Right cardiac atrium (tissue), 5 donors: ENCODE measurements around the gene PHAX. TPM values are rescaled to one million over a fixed set of nuclear protein-coding genes. Genes with fewer than 3 reads are reported as not detected.
A peak's percentile ranks its signal among the peaks of the same experiment; 100 is the strongest.
"Not testable (repeated sequence)": the region's sequence is repeated elsewhere in the genome, so short reads cannot be mapped to it uniquely, and the experiment has no call there.

ENCODE experiments used
- ATAC-seq, 2 donors: fragments of 200-7000 bp; cut with Tn5 transposase; one replicate each; pipeline versions ENCODE4 v1.8.0 to v1.9.1; 2020; ENCODE audit warnings: moderate library complexity in 2 of 2, mild to moderate bottlenecking in 1 of 2
- DNase-seq, 3 donors: peaks; one replicate each; pipeline ENCODE4 v3.0.0-alpha.2; 2020
- H3K27ac ChIP-seq: one replicate; pipeline ENCODE4 v1.5.1; 2013; ENCODE audit warnings: mild to moderate bottlenecking, low read length, control low read depth, moderate library complexity
- H3K27me3 ChIP-seq: one replicate; pipeline ENCODE4 v1.6.1; 2013; ENCODE audit not compliant: control insufficient read depth, insufficient read depth
- H3K4me1 ChIP-seq: one replicate; pipeline ENCODE4 v1.6.1; 2013; ENCODE audit warnings: low read length; ENCODE audit not compliant: control insufficient read depth, insufficient read depth
- H3K4me3 ChIP-seq: one replicate; pipeline ENCODE4 v1.5.1; 2013; ENCODE audit warnings: low read length, control low read depth
- H3K9me3 ChIP-seq: one replicate; pipeline ENCODE4 v1.6.1; 2013; ENCODE audit warnings: low read length; ENCODE audit not compliant: control insufficient read depth
- WGBS: extraction: QIAGEN DNeasy Blood & Tissue Kit; methylation state at CpG from one replicate; pipeline ENCODE4 v1.1.7; 2013; 5-methylcytosine and 5-hydroxymethylcytosine counted together
- intact Hi-C, 4 donors: fragments of 100-400 bp; cut with DNase I; formaldehyde crosslinking; loops; one replicate each; pipeline versions ENCODE4 v1.11.0 to v1.14.0; 2022 to 2023
- polyA plus RNA-seq: library from polyadenylated mRNA; stranded (reverse); fragments of 200-250 nt; gene quantifications from one replicate; pipeline ENCODE4 v1.2.3, GENCODE V29; 2013
- total RNA-seq, 4 donors: library from RNA; stranded (reverse); fragmentation: NEBNext Ultra II Directional; extraction: Animal tissue kit (Norgen Biotek cat#: 25700); gene quantifications; one replicate each; pipeline ENCODE4 v1.2.1, GENCODE V29; 2021
- donor health status: healthy with polysubstance abuse.
- donor health status: DM: no; HTN: yes; CAD: no.
- donor health status: DM: no; HTN: no; CAD: no.
- donor health status: DM: no; HTN: yes; CAD: no; lungs with severe emphysema.
- donor health status: DM: yes; HTN: yes; CAD: no.

The PHAX gene
- total and polyA plus RNA-seq, 5 donors, result 23.8 to 34.3 (median 33.7) TPM

DNA sequence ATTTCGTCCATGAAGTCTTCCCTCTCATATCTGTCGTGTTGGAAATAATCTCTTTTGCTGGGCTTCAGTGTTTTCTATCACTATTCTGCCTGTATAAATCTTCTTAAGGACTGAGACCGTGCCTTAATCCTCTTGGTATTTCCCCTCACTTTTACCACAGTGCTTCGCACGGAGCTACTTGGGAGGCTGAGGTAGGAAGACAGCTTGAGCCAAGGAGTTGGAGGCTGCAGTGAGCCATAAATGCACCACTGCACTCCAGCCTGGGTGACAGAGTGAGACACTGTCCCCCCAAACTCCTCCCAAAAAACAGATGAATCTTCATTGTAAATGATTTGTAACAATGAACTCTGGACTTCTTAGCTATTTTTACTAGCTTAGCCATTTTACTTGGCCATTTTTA is 57.8 kb downstream of the PHAX start:
- Histone ChIP-seq H3K4me1 (no peaks in the 10 kb centered on the region), H3K9me3 (no peaks in the 10 kb centered on the region), H3K27ac (no peak overlapping the region), H3K4me3 (no peak overlapping the region), H3K27me3 (no peaks in the 10 kb centered on the region)
- intact Hi-C loops, result no loop called here
- 64% methylated on average over 5 of the region's 5 CpGs for WGBS
- no peak for DNase-seq
- no peak for ATAC-seq

GRCh38 chr5:126659805-126660482 is 59.2 kb downstream of the PHAX start:
- 94% methylated on average over 2 of the region's 2 CpGs for WGBS
- H3K9me3 ChIP-seq, result no peaks in the 10 kb centered on the region
- no peak for DNase-seq
- no peaks in the 10 kb centered on the region for H3K4me1 ChIP-seq
- intact Hi-C loops, result loop anchor here in 1 of 4 donors (10.0 kb wide), 1 partner anchor 145 kb away; no protein-coding TSS in a partner anchor
- no peaks in the 10 kb centered on the region for H3K27me3 ChIP-seq
- H3K4me3 ChIP-seq, result no peak overlapping the region
- H3K27ac ChIP-seq, result no peak overlapping the region
- no peak for ATAC-seq

DNA sequence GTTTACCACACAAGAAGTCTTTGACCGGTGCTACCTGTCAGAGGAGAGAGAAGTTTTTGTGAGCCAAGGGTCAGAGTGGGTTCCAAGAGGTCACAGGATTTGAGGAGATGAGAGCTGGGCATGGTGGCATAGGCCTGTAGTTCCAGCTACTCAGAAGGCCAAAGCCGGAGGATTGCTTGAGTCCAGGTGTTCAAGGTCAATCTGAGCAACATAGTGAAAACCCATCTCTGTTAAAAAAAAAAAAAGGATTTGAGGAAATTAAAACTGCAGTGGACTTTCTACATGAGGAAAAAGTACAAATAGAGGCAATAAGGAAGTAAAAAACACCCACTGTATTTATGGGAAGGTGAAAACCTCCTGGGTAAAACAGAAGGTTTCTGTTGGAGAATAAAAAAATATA is 63.8 kb downstream of the PHAX start:
- no peak for DNase-seq
- intact Hi-C loops, result loop anchor here in 1 of 4 donors (10.0 kb wide), 1 partner anchor 140 kb away; no protein-coding TSS in a partner anchor
- no peak for ATAC-seq
- Histone ChIP-seq H3K4me1 (no peaks in the 10 kb centered on the region), H3K9me3 (no peaks in the 10 kb centered on the region), H3K27me3 (no peaks in the 10 kb centered on the region), H3K27ac (no peak overlapping the region), H3K4me3 (no peak overlapping the region)
- WGBS, result 88% methylated on average over 2 of the region's 2 CpGs

- not testable (repeated sequence) for H3K27me3 ChIP-seq, ATAC-seq, H3K9me3 ChIP-seq, H3K4me1 ChIP-seq, H3K27ac ChIP-seq, H3K4me3 ChIP-seq, DNase-seq
- WGBS, result 98% methylated on average over 1 of the region's 1 CpG
- intact Hi-C loops, result loop anchor here in 1 of 4 donors (10.0 kb wide), 1 partner anchor 115 kb away; no protein-coding TSS in a partner anchor
Measured at GRCh38 chr5:126670109-126670508, 69.4 kb downstream of the PHAX start.

DNA sequence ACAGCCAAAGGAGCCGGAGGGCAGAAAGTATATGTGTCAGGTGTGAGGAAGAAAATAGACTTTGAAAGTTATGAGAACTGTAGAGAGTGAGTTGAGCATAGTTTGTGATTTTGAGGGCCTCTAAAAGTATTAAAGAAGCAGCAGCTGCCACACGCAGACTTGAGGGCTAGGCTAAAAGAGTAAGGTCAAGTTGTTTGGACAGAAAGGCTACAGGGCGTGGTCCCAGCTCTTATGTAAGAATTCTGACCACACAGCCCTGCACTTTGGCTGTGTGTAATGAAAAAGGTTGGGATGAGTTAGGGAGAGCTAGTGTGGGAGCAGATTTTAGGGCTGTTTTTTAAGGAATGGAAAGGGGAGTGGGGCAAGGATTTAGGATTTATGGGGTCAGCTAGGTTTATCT is 70.9 kb downstream of the PHAX start:
- ATAC-seq, H3K27me3 ChIP-seq, H3K4me1 ChIP-seq, H3K9me3 ChIP-seq, H3K4me3 ChIP-seq, H3K27ac ChIP-seq: not testable (repeated sequence)
- WGBS, result 85% methylated on average over 3 of the region's 3 CpGs
- intact Hi-C loops, result loop anchor here in 1 of 4 donors (10.0 kb wide), 1 partner anchor 113 kb away; no protein-coding TSS in a partner anchor
- peak in 1 of 3 donors; percentile 40 for DNase-seq

DNA sequence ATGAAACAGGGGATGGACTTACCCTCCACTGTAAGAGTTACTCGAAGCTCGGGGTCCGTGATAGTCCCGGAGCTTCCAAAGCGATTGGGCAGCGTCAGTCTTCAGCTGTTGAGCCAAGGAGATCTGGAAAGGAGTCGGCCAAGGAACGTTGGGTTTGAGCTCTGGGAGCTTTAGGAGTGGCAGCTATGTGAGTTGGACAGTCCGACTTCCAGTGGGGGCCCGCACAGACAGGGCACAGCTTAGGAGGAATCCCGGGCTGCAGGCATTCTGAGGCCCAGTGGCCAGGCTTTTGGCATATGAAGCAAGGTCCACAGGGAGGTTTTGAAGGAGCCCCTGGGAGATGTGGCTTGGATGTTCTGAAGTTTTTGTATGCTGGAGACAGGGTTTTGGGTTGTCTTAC is 72.7 kb downstream of the PHAX start:
- Histone ChIP-seq H3K4me3 (no peak overlapping the region), H3K4me1 (no peaks in the 10 kb centered on the region), H3K27me3 (no peaks in the 10 kb centered on the region), H3K9me3 (no peaks in the 10 kb centered on the region), H3K27ac (no peak overlapping the region)
- ATAC-seq (no peak), DNase-seq (no peak)
- WGBS, result 69% methylated on average over 11 of the region's 11 CpGs
- intact Hi-C loops, result loop anchor here in 1 of 4 donors (10.0 kb wide), 1 partner anchor 111 kb away; no protein-coding TSS in a partner anchor

GRCh38 chr5:126674145-126674544 is 73.4 kb downstream of the PHAX start:
- H3K27me3 ChIP-seq, result no peaks in the 10 kb centered on the region
- no peak overlapping the region for H3K27ac ChIP-seq
- intact Hi-C loops, result loop anchor here in 1 of 4 donors (10.0 kb wide), 1 partner anchor 111 kb away; no protein-coding TSS in a partner anchor

DNA sequence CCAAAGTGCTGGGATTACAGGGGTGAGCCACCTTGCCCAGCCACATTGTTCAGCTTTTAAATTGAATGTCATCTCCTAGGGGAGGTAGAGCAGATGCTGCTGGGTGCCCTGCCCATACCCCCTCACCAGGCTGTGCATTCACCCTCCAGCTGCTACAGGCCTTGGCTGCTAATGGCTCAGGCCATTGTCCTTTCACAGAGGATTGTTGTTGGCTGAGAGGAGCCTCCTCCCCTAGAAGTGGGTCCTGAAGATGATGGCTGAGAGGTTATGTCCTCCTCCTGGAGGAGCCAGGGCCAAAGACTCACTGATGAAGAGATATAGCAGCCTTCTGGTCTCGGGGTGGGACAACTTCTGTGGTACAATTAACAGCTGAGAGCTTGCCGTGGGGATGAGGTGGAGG is 74.6 kb downstream of the PHAX start:
- WGBS, result 70% methylated on average over 2 of the region's 2 CpGs
- no peak overlapping the region for H3K27ac ChIP-seq
- DNase-seq, result peak in 1 of 3 donors; percentile 40
- H3K9me3 ChIP-seq, result no peaks in the 10 kb centered on the region
- no peak overlapping the region for H3K4me3 ChIP-seq
- intact Hi-C loops, result loop anchor here in 2 of 4 donors (5.0 to 10.0 kb wide), 2 partner anchors 102 to 109 kb away; partner anchors contain the start of gene LMNB1 (in 1 of the 2)
- H3K27me3 ChIP-seq, result no peaks in the 10 kb centered on the region
- H3K4me1 ChIP-seq, result no peaks in the 10 kb centered on the region
- no peak for ATAC-seq

More at GRCh38 chr5:126674145-126674544, 73.4 kb downstream of the PHAX start:
- DNase-seq (no peak), ATAC-seq (no peak)
- Histone ChIP-seq H3K4me1 (no peaks in the 10 kb centered on the region), H3K9me3 (no peaks in the 10 kb centered on the region), H3K4me3 (no peak overlapping the region)
- 70% methylated on average over 7 of the region's 7 CpGs for WGBS

- intact Hi-C loops, result loop anchor here (2.0 to 10.0 kb wide), 4 partner anchors 101 to 109 kb away; partner anchors contain the start of gene LMNB1 (in 1 of the 4)
- H3K4me3 ChIP-seq, result no peak overlapping the region
- ATAC-seq (peak; percentile 64 to 75), DNase-seq (peak in 2 of 3 donors; percentile 14 to 48)
- no peak overlapping the region for H3K27ac ChIP-seq
- 22% methylated on average over 4 of the region's 4 CpGs for WGBS
- no peaks in the 10 kb centered on the region for H3K9me3 ChIP-seq
- H3K4me1 ChIP-seq, result no peaks in the 10 kb centered on the region
- H3K27me3 ChIP-seq, result no peaks in the 10 kb centered on the region
Measured at GRCh38 chr5:126676195-126676624, 75.5 kb downstream of the PHAX start.
